Measurements from ENCODE around the gene HSPA6.
"Not testable (repeated sequence)": the region's sequence is repeated elsewhere in the genome, so short reads cannot be mapped to it uniquely, and the experiment has no call there.

The HSPA6 gene

DNA sequence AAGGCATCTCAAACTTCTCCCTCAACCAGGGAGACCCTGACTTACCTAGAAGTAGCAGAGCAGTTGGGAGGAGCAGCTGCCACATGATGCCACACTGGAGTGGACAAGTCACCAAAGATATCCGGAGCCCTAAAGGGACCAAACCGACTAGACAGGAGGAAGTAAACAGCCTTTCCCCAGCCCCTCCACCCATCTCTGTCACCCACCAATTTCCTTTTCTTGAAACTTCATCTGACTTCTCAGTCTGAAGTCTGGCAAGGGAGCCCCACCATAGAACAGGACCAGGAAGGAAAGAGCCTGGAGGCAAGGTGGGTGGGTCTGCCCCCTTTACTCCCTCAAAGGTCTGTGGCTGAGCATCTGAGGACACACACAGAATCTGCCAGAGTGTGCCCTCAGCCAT, 25.3 kb downstream of the HSPA6 start, which contains the start of gene FCGR3A:
Gene FCGR3A, minus strand, starts transcription at position 167 of the 400 bp plus-strand sequence. Its CDS starts 82 bp downstream, at position 85.
- H3K27ac ChIP-seq: no peak within 1 kb of the TSS
- TF ChIP-seq, protein P1, sequence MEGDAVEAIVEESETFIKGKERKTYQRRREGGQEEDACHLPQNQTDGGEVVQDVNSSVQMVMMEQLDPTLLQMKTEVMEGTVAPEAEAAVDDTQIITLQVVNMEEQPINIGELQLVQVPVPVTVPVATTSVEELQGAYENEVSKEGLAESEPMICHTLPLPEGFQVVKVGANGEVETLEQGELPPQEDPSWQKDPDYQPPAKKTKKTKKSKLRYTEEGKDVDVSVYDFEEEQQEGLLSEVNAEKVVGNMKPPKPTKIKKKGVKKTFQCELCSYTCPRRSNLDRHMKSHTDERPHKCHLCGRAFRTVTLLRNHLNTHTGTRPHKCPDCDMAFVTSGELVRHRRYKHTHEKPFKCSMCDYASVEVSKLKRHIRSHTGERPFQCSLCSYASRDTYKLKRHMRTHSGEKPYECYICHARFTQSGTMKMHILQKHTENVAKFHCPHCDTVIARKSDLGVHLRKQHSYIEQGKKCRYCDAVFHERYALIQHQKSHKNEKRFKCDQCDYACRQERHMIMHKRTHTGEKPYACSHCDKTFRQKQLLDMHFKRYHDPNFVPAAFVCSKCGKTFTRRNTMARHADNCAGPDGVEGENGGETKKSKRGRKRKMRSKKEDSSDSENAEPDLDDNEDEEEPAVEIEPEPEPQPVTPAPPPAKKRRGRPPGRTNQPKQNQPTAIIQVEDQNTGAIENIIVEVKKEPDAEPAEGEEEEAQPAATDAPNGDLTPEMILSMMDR (conservative IDR thresholded peaks at IDR 0.05): no peak

GRCh38 chr1:161550942-161551341, 26.6 kb downstream of the HSPA6 start:
- H3K27ac ChIP-seq: not testable (repeated sequence)

- H3K27ac ChIP-seq: not testable (repeated sequence)
Measured at GRCh38 chr1:161553631-161554030, 29.3 kb downstream of the HSPA6 start.

- H3K27ac ChIP-seq: not testable (repeated sequence)
Measured at GRCh38 chr1:161554340-161554739, 30.0 kb downstream of the HSPA6 start.

DNA sequence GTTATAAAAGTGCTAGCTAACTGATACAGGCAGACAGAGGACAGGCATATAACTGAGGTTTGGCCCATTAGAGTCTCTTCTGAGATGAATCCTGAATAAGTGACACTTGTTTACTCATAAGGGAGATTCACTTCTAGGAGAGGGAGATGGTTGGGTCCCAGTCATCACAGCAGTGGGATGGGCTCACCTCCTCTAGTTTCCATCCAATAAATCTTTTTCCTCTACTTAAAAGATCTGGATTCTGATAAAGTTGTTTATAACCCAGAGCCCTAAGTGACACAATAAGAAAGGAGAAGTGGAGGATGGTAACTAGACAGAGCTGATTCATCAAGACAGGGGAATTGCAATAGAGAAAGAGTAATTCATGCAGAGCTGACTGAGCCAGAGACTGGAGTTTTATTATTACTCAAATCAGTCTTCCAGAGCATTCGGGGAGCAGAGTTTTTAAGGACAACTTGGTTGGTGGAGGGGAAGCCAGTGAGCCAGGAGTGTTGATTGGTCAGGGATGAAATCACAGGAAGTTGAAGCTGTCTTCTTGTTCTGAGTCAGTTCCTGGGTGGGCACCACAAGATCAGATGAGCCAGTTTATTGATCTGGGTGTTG, 30.6 kb downstream of the HSPA6 start:
- not testable (repeated sequence) for H3K27ac ChIP-seq

DNA sequence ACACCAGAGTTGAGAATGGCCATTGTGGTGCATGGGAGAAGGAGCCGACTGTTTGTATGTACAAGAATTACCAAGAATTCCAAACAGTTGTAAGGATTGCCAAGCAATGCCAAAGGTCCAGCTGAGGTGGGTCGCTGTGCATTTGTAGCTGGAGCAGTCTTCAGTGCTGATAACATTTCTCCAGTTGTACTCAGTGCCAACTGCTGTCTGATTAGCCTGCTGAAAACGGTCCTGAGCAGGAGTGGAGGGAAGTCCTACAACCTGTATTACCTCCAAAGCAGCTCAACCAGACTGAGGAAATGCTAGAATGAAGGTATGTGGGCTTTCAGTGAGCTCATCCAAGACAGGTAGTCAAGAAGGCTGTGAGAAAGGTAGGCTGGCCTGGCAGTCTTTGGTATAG, 31.8 kb downstream of the HSPA6 start:
- H3K27ac ChIP-seq: not testable (repeated sequence)

GRCh38 chr1:161556990-161557389, 32.6 kb downstream of the HSPA6 start:
- not testable (repeated sequence) for H3K27ac ChIP-seq

DNA sequence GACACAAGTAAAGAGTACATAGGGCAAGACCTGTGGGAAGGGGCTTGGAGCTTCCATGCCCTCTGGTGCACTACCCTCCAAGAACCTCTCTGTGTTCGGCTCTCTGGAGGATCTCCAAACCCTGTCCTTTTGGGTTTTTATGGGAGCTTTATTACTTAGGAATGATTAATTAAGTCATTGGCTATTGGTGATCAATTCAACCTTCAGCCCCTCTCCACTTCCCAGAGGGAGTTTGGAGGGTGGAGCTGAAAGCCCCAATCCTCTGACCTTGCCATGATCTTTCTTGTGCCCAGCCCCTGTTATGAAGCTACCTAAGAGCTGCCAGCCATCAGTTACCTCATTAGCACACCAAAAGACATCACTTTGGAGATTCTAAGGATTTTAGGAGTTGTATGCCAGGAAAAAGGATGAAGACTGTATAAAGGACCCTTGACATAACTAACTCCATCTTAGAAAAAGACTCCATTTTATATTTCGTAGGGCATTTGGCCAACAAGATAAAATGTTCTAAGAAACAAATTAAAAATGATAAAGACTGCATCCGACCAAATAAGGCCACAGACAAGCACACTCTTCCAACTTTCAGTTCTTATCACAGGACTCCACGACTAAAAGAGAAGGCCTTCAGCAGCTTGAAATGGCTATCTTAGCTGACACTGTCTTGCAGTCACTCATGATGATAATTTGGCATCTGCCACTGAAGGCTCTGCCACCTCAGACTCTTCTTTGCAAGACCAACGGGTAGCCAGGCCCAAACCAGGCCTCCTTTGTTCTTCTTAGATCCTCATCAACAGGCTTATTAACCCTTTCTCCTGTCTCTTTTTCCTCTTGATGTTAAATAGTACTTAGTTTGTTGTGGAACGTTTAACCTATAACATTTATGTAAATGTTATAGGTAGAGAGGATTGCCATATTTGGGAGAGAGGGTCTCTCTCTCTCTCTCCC, 33.4 kb downstream of the HSPA6 start:
- H3K27ac ChIP-seq: not testable (repeated sequence)

GRCh38 chr1:161560960-161561715, 36.8 kb downstream of the HSPA6 start:
- H3K27ac ChIP-seq: not testable (repeated sequence)

GRCh38 chr1:161562441-161562840, 38.1 kb downstream of the HSPA6 start:
- H3K27ac ChIP-seq: not testable (repeated sequence)

GRCh38 chr1:161563522-161563921, 39.2 kb downstream of the HSPA6 start:
- H3K27ac ChIP-seq: not testable (repeated sequence)

DNA sequence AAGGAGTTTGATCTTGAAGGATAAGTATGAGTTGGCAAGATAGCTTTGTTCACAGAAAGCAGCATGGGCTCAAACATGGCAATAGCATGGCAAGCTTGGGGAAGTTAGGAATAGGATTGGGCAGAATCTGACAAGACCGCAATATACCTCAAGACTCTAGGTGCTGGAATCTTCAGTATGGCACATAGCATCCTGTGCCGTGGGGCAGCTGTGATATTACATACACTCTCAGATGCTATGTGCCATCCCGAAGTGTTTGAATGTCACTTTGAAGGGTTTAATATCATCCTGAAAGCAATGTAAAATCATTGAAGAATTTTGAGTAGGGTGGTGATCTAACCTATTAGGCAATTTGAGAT, 42.2 kb downstream of the HSPA6 start:
- not testable (repeated sequence) for H3K27ac ChIP-seq

DNA sequence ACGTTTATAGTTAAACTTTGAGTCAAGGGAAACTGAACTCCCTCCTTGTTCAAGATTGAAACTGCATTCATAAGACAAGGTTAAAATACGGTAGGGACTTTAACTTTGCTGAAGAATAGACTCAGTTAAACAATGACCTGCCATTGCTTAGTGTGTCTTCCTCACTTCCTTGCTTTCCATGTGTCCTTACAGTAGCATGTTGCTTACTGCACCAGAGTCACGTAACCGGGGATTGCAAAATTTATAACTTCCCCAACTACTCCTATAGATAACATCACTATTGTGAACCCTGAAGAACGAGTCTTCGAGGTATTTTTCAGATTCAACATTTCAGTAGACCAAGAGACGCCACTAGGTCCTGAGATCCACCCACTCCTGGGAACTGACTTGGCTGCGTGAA, 47.4 kb downstream of the HSPA6 start:
- H3K27ac ChIP-seq: not testable (repeated sequence)

Data from VCaP (cell line).